ENCODE data around the gene GRIP1. TPM values are rescaled to one million over a fixed set of nuclear protein-coding genes. Genes with fewer than 3 reads are reported as not detected.

GRIP1 gene
- total and polyA plus RNA-seq, 10 of the 15 experiments (the other 5 are each of a cell fraction or from before 2014, with no cell fraction given): 0.05 to 0.85 (median 0.50) TPM; not detected in 7

- TF ChIP-seq E4F1 (IDR thresholded peaks at IDR 0.05; ENCODE audit: borderline replicate concordance, partially characterized antibody) (no peak), HDAC6 (IDR thresholded peaks at IDR 0.05; ENCODE audit: unreplicated experiment) (no peak), BACH1 (IDR thresholded peaks at IDR 0.05; ENCODE audit: borderline replicate concordance) (no peak)
Observed at GRCh38 chr12:66392266-66392915, 286.5 kb downstream of the GRIP1 start (continued).

GRCh38 chr12:66388517-66388916 lies 290.4 kb downstream of the GRIP1 start:
- ChIA-PET RAD21 (ENCODE audit: unreplicated experiment) (no interaction called here), CTCF (no interaction called here), SMC1A (ENCODE audit: uncharacterized antibody, unreplicated experiment) (interaction anchor here (3.2 kb wide), 1 partner anchor 13 kb away, joined by 9 read pairs; no protein-coding TSS in a partner anchor), POLR2A (no interaction called here)
- Histone ChIP-seq H2AFZ (ENCODE audit: control insufficient read depth, low read depth, low read length) (no peak overlapping the region), H3K36me3 (ENCODE audit: control insufficient read depth in 2 of 2, insufficient read depth in 2 of 2, low read length in 1 of 2) (no peaks in the 10 kb centered on the region), H3K4me1 (ENCODE audit: control insufficient read depth, insufficient read depth, low read length) (no peaks in the 10 kb centered on the region), H3K9ac (ENCODE audit: control insufficient read depth, insufficient read depth, low read length) (no peak overlapping the region), H3K27me3 (replicated peaks in 1 of 2; ENCODE audit: control insufficient read depth in 2 of 2, insufficient read depth in 2 of 2, low read length in 1 of 2) (no peaks in the 10 kb centered on the region; a peak in 1 of 4 replicates), H3K27ac (ENCODE audit: control insufficient read depth, insufficient read depth) (no peak overlapping the region), H3K9me3 (replicated peaks; ENCODE audit: control insufficient read depth, insufficient read depth, low read length) (no peaks in the 10 kb centered on the region), H4K20me1 (ENCODE audit: control insufficient read depth, insufficient read depth) (no peaks in the 10 kb centered on the region), H3K4me2 (ENCODE audit: control insufficient read depth, insufficient read depth) (no peak overlapping the region), H3K79me2 (ENCODE audit: control insufficient read depth, insufficient read depth, low read length) (no peaks in the 10 kb centered on the region), H3K4me3 (no peak overlapping the region)
- ATAC-seq (no peak), FAIRE-seq (no peak), DNase-seq (ENCODE audit: low read depth, low spot score) (no peak)
- intact Hi-C loops (cut with micrococcal nuclease; ENCODE audit: unreplicated experiment): no loop called here
- no TSS peak for BruUV-seq (replicated peaks)
- 0% methylated on average over 2 of the region's 2 CpGs for WGBS (ENCODE audit: insufficient coverage, insufficient replicate concordance, low lambda C conversion rate, missing lambda C conversion rate)
- in situ Hi-C loops (cut with MboI): no loop called here
- TF ChIP-seq MTA3 (IDR thresholded peaks at IDR 0.05; ENCODE audit: borderline replicate concordance, low read length) (no peak), BMI1 (IDR thresholded peaks at IDR 0.05; ENCODE audit: borderline replicate concordance) (no peak), MEF2B (IDR thresholded peaks at IDR 0.05; ENCODE audit: partially characterized antibody, poor library complexity, severe bottlenecking) (no peak), NFIC (IDR thresholded peaks at IDR 0.05; ENCODE audit: low read depth, low read length) (no peak), LARP7 (IDR thresholded peaks at IDR 0.05) (no peak), SMAD1 (IDR thresholded peaks at IDR 0.05; ENCODE audit: low read depth, partially characterized antibody) (no peak)

Data from GM12878 (cell line).